Measurements from ENCODE around the gene RASD1.

The RASD1 gene

DNA sequence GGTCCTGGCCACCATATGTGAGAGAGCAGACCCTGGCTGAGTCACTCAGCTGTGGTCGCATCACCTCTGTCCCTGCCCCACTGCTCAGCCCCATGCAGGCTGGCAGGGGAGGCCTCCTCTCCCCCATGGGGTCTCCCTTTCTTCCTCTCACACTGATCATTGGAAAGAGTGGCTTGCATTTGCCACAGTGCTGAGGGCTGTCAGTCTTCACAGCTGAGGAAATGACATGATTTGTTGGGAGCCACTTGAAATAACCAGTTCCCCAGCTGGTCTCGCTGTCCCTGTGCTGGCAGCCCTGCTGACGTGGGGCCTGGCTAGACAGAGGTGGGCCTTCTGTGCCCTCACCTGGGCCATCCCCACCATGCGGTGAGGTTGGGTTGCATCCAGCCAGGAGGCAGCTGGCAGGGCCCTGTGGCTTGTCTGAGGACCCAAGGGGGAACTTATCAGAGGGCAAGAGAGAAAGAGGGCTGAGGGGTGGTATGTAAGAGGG is 49.5 kb downstream of the RASD1 start:
- H3K4me3 ChIP-seq = no peak overlapping the region; a peak in 1 of 20 replicates

DNA sequence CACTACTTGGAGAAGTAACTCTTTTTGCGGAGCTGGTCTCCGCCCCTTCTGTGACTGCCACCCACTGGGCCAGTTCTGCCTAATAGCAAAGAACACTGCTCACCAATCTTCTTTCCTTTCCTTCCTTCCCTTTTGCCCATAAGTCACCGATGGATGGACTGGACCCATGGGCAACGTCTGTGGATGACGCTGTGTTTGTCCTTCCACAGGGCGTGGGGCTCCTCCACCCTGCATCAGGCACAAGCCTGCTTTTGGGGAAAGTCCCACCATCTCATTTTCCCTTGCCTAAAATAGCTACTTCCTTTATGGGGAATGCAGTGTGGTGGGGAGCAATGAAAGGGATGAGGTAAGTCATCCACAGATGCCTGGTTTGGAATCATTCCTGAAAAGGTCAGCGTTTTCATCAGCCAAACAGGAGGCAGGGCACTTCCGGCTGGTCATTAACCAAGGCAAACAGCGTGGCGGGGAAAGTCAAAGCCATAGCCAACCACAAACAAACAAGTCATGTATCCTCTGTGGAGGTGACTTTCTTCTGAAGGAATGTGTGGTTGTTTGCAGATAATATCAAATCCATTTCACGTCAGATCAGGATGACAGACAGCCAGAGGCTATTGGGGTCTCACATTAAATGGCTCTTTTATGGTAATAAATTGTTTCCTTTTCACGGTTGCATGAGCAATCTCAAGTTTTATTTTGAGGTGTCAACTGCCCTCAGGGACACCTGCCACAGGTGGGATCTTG is 50.1 kb downstream of the RASD1 start:
- H3K36me3 ChIP-seq = no peaks in the 10 kb centered on the region
- H3K4me3 ChIP-seq = no peak overlapping the region
- peak overlapping the region; percentile 53 to 86 (median 65) for H3K4me2 ChIP-seq
- no peak overlapping the region for H3K9ac ChIP-seq
- H3K9me3 ChIP-seq (replicated peaks in 1 of 11) = 0 out of 22 replicates have a peak, but pooled peaks cover 0 to 5% (median 0%) of the 10 kb centered on the region in 11 experiments
- H4K20me1 ChIP-seq = no peaks in the 10 kb centered on the region; a peak in 1 of 22 replicates
- peak overlapping the region in 1 of 11 experiments; percentile 38; a peak in 1 of 22 replicates for H3K27ac ChIP-seq
- no peaks in the 10 kb centered on the region for H3K27me3 ChIP-seq
- no peak for TF ChIP-seq Cebpa-rat (IDR thresholded peaks at IDR 0.05)
- H3K4me1 ChIP-seq = peaks cover 18 to 36% (median 30%) of the 10 kb centered on the region in 10 experiments

More for the DNA sequence above, 49.5 kb downstream of the RASD1 start:
- Histone ChIP-seq H3K9me3 (replicated peaks in 1 of 11) (0 out of 22 replicates have a peak, but pooled peaks cover 0 to 5% (median 0%) of the 10 kb centered on the region in 11 experiments), H4K20me1 (no peaks in the 10 kb centered on the region; a peak in 1 of 22 replicates), H3K4me1 (peaks cover 18 to 36% (median 29%) of the 10 kb centered on the region in 10 experiments), H3K27ac (peak overlapping the region in 2 of 11 experiments; percentile 20 to 38; a peak in 3 of 22 replicates), H3K9ac (peak overlapping the region in 1 of 11 experiments; percentile 36; a peak in 1 of 22 replicates), H3K36me3 (no peaks in the 10 kb centered on the region), H3K4me2 (peak overlapping the region; percentile 53 to 86 (median 65)), H3K27me3 (no peaks in the 10 kb centered on the region)
- TF ChIP-seq Cebpa-rat (IDR thresholded peaks at IDR 0.05) = no peak

DNA sequence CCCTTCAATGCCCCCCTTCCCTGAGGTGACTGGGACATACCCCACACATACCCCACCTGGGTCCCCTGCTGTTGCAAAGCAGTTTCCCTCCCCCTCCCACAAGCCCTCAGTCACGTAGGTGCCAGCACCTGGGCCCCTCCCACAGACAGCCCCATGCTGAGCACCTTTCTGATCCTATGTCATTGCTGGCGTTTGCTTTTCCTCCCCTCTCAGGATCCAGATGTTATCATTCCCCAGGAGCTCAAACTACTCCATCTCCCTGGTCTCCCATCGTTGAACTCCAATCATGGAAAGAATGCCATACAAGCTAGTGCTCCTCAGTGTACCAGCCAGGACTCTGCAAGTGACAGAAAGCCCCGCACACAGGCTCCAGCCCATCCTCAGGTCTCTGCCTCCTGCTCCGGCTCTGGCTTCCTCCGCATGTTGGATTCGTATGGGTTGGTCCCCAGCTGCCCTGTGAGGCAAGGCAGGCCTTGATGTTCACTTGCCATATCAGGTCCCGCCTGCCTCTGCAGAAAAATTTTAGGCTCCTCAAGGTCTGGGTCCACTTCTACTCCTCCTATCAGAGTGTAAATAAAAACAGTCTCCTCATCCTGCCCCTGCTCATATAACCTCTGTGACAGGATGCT is 50.8 kb downstream of the RASD1 start:
- Histone ChIP-seq H3K4me3 (no peak overlapping the region), H3K4me2 (peak overlapping the region in 9 of 11 experiments; percentile 10 to 86 (median 65); a peak in 11 of 22 replicates), H3K36me3 (no peaks in the 10 kb centered on the region), H3K9ac (no peak overlapping the region), H4K20me1 (no peaks in the 10 kb centered on the region; a peak in 1 of 22 replicates), H3K9me3 (replicated peaks in 1 of 11) (0 out of 22 replicates have a peak, but pooled peaks cover 0 to 5% (median 0%) of the 10 kb centered on the region in 11 experiments), H3K27me3 (no peaks in the 10 kb centered on the region), H3K27ac (no peak overlapping the region), H3K4me1 (peaks cover 18 to 36% (median 30%) of the 10 kb centered on the region in 10 experiments)
- no peak for TF ChIP-seq Cebpa-rat (IDR thresholded peaks at IDR 0.05)

Data from BLaER1 treated with 17β-estradiol and CSF1 and Interleukin-3, amounts not matched to agents 10 nM and 100 nM (cell line).